GM21619 (cell line): Measurements from ENCODE around the gene RIOK1.
"Not testable (repeated sequence)": the region's sequence is repeated elsewhere in the genome, so short reads cannot be mapped to it uniquely, and the experiment has no call there.

ENCODE experiments used
- ATAC-seq: cut with Tn5 transposase; IDR thresholded peaks from one replicate; pipeline ENCODE4 v1.9.1; 2021; ENCODE audit not compliant: unreplicated experiment

RIOK1 gene

DNA sequence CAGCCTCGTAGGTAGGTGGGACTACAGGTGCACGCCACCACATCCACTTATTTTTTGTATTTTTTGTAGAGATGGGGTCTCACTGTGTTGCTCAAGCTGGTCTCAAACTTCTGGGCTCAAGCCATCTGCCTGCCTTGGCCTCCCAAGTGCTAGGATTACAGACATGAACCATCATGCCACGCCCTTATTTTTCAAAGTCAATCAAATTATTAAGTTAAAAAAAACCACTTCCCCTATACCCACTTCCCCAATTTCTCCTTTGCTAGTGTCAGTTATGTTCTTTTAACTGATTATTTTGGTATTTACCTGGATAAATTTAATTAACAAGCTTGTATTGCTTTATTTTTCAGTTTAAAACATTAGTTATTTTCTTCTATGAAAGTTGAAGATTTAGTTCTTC lies 49.6 kb downstream of the RIOK1 start:
- no peak for ATAC-seq

DNA sequence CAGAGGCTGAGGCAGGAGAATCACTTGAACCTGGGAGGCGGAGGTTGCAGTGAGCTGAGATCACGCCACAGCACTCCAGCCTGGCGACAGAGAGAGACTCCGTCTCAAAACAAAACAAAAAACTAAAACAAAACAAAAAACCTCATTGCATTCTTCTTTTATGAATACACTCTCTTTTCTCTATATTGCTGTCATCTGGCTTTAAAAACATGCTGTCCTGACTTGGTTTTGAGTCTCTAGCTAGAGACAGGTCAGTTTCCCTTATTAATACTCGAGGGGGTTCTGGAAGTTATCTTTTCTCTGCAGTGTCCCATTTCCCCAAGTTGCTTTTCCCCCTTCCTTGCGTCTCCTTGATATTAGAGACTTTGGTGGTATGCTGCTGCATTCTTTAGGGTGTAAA lies 50.9 kb downstream of the RIOK1 start:
- ATAC-seq, result no peak

DNA sequence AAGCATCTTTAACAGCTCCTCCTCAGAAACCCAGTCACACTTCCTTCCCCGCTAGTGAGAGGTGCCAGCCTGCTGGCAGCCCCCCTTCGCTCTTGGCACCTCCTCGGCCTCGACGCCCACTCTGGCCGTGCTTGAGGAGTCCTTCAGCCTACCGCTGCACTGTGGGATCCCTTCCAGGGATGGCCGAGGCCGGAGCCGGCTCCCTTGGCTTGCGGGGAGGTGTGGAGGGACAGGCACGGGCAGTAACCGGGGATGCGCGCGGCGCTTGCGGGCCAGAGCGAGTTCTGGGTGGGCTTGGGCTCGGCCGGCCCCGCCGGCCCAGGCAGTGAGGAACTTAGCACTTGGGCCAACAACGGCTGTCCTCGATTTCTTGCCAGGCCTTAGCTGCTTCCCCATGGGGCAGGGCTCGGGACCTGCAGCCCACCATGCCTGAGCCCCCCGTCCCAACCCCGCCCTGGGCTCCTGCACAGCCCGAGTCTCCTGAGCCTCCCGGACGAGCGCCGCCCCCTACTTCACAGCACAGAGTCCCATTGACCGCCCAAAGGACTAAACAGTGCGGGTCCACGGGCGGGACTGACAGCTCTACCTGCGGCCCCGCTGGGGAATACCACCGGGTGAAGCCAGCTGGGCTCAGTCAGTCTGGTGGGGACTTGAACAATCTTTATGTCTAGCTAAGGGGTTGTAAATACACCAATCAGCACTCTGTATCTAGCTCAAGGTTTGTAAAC lies 51.6 kb downstream of the RIOK1 start:
- no peak for ATAC-seq

GRCh38 chr6:7442467-7442866 lies 52.9 kb downstream of the RIOK1 start:
- ATAC-seq, result no peak

- no peak for ATAC-seq
Observed at GRCh38 chr6:7445101-7445500, 55.5 kb downstream of the RIOK1 start.

- no peak for ATAC-seq
Observed at GRCh38 chr6:7445885-7446461, 56.4 kb downstream of the RIOK1 start.

DNA sequence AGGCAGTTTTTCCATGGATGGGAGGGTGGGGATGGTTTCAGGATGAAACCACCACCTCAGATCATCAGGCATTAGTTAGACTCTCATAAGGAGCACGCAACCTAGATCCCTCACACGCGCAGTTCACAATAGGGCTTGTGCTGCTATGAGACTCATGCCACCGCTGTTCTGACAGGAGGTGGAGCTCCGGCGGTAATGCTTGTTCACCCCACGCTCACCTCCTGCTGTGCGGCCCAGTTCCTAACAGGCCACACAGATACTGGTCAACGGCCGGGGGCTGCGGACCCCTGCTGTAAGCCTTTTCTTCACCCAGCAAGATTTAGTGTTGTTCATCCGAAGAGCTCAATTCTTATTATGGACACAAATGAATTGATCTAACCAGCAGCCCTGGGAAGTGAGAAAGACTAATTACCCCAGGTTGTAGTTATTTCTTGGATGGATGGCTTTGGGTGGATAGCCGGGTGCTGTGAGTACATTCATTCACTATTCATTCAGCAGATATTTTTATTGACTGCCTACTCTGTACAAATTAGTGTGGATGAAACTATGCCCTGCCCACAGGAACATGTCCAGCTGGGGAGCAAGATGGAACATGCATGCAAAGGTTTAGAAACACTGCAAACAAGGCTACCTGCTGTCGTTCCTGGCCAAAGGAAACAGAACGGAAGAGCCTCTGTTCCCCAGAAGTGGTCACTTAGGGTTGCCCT lies 57.2 kb downstream of the RIOK1 start:
- no peak for ATAC-seq

DNA sequence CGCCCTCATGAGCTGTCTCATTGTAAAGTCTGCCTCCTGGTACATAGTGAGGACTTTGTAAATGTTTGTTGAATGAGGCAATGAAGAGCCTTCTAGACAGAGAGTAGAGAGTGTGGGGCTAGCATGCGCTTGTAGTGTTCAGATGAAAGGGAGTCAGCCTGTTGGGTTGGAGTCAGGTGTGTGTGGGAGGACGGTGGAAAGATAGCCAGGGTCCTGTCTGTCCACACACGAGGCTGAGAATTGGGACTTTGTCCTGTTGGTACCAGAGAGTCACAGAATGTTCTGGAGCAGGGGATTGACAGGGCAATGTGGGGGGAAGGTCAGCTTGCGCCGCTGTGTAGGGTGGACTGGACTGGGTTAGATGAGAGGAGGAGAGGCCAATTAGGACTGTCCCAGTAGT lies 58.6 kb downstream of the RIOK1 start:
- ATAC-seq, result no peak

- ATAC-seq, result no peak
Observed at GRCh38 chr6:7449018-7449417, 59.4 kb downstream of the RIOK1 start.

DNA sequence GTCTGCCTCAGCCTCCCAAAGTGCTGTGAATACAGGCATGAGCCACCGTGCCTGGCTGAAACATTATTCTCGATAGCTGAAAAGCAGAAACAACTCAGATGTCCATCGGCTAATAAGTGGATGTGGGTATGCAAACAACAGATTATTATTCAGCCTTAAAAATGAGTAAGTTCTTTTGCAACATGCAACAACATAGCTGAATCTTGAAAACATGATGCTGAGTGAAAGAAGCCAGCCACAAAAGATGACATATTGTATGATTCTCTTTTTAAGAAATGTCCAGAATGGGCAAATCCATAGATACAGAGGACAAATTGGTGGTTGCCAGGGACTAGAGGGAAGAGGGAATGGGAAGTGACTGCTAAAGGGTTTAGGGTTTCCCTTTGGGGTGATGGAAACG lies 61.7 kb downstream of the RIOK1 start:
- ATAC-seq, result no peak

GRCh38 chr6:7452898-7453297 lies 63.3 kb downstream of the RIOK1 start:
- no peak for ATAC-seq

DNA sequence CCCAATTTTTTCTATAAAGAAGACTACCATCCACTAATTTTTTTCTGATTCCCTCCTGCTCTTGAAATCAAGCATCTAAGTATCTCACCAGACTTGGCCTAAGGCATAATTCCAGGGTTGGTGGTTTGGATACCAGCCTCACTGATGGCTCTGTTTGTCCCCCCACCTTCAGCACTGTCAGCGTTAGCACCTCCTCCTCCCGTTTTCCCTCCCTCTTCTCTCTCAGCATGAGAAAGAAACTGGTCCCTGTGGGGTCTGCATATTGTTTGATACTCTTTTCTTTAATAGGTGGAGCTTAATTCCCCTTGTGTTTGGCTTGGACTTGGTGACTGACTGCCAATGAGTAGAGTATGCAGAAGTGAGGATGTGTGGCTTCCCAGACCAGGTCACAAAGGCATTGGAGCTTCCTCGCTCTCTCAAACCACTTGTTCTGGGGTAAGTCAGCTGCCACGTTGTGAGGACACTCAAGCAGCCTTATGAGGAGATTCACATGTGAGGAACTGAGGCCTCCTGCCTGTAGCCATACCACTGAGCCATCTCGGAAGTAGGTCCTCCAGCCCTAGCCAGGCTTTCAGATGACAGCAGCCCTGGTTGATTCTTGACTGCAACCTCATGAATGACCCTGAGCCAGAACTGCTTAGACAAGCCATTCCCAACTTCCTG lies 65.2 kb downstream of the RIOK1 start:
- no peak for ATAC-seq

DNA sequence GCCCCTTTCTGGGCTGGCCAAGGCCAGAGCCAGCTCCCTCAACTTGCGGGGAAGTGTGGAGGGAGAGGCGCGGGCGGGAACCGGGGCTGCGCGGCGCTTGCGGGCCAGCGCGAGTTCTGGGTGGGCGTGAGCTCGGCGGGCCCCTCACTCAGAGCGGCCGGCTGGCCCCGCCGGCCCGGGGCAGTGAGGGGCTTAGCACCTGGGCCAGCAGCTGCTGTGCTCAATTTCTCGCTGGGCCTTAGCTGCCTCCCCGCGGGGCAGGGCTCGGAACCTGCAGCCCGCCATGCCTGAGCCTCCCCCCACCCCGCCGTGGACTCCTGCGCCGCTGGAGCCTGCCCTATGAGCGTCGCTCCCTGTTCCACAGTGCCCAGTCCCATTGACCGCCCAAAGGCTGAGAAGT lies 66.7 kb downstream of the RIOK1 start:
- not testable (repeated sequence) for ATAC-seq

DNA sequence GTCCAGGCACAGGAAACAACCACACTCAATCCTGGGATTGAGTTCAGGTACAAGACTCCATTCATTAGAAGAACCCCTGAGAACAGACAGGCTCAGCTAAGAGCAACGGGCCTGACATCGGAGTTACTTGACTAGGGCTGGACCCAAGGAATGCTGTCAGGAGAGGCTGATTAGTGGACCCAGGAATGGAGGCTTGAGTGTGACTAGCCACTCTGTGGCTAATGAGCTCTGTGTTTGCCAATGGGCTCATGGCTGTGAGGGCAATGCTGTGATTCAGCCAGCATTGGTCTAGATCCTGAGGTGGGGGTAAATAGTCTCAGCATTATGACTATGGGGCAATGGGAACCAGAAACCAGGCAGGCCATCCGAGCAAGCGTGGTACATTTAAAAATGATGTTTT lies 71.8 kb downstream of the RIOK1 start:
- ATAC-seq, result no peak

- no peak for ATAC-seq
Observed at GRCh38 chr6:7463785-7464184, 74.2 kb downstream of the RIOK1 start.

DNA sequence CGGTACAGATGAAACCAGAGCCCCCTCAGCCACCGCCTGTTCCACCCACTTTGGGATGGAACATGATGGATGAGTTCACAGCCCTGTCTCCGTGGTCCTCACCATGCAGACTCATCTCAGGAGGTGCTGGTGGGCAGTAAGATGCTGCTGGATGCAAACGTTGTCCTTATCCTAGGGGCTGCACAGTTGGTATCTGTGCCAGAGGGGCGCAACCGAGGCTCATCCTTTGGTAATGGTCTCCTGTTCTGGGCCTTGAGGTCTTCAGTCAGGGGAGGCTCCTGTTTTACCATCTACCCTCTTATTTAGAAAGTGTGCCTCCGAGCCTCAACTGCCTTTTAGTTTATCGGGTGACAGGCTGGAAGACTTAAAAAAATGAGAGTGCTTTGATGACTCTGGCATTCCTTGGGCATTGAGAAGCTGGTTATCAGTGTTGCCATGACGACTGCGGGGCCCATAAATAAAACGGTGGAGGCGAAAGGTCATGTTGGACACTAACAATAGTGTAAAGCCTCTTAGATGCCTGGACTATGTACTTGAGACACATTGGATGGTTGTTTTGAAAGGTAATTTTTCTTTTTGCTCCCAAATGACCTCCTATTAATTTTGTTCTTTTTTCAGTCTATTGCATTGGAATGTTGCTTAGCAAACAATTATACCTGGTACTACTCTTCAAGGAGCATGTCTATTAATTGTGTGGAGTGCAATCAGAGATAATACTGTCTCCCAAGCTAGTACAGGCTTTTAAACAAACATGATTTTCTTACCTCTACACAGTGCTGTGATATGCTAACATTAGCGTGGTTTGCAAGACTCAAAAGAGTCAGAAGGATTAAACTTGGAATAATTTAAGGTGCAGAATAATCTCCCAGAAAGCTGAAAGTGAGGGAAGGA lies 77.6 kb downstream of the RIOK1 start:
- no peak for ATAC-seq
